ENCODE measurements around the gene COX5A.

DNA sequence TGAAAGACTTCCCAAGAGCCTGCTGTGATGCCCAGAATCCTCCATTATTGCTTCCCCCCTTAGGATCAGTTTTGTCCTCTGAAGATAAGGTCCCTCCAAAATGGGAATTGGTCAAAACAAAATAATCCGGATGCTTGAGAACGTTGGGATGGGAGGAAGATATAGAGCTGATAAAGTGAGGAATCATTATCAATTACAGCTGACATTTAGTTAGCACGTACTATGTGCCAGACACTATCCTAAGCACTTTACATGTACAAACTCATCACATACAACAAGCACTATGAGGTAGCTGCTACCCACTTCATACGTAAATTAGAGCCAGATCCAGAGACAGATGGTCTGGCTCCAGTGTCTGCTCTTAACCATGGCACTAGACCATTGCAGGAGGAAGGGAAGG lies 25.3 kb upstream of the COX5A start:
- TF ChIP-seq, protein P1, sequence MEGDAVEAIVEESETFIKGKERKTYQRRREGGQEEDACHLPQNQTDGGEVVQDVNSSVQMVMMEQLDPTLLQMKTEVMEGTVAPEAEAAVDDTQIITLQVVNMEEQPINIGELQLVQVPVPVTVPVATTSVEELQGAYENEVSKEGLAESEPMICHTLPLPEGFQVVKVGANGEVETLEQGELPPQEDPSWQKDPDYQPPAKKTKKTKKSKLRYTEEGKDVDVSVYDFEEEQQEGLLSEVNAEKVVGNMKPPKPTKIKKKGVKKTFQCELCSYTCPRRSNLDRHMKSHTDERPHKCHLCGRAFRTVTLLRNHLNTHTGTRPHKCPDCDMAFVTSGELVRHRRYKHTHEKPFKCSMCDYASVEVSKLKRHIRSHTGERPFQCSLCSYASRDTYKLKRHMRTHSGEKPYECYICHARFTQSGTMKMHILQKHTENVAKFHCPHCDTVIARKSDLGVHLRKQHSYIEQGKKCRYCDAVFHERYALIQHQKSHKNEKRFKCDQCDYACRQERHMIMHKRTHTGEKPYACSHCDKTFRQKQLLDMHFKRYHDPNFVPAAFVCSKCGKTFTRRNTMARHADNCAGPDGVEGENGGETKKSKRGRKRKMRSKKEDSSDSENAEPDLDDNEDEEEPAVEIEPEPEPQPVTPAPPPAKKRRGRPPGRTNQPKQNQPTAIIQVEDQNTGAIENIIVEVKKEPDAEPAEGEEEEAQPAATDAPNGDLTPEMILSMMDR (IDR thresholded peaks at IDR 0.05; ENCODE audit: insufficient read depth, low read length): no peak
- TF ChIP-seq, protein P2, sequence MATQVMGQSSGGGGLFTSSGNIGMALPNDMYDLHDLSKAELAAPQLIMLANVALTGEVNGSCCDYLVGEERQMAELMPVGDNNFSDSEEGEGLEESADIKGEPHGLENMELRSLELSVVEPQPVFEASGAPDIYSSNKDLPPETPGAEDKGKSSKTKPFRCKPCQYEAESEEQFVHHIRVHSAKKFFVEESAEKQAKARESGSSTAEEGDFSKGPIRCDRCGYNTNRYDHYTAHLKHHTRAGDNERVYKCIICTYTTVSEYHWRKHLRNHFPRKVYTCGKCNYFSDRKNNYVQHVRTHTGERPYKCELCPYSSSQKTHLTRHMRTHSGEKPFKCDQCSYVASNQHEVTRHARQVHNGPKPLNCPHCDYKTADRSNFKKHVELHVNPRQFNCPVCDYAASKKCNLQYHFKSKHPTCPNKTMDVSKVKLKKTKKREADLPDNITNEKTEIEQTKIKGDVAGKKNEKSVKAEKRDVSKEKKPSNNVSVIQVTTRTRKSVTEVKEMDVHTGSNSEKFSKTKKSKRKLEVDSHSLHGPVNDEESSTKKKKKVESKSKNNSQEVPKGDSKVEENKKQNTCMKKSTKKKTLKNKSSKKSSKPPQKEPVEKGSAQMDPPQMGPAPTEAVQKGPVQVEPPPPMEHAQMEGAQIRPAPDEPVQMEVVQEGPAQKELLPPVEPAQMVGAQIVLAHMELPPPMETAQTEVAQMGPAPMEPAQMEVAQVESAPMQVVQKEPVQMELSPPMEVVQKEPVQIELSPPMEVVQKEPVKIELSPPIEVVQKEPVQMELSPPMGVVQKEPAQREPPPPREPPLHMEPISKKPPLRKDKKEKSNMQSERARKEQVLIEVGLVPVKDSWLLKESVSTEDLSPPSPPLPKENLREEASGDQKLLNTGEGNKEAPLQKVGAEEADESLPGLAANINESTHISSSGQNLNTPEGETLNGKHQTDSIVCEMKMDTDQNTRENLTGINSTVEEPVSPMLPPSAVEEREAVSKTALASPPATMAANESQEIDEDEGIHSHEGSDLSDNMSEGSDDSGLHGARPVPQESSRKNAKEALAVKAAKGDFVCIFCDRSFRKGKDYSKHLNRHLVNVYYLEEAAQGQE (IDR thresholded peaks at IDR 0.05; ENCODE audit: insufficient replicate concordance, low read depth): no peak
- TF ChIP-seq GABPA (IDR thresholded peaks at IDR 0.05; ENCODE audit: low read depth): no peak
- no peak for TF ChIP-seq POLR2AphosphoS5 (IDR thresholded peaks at IDR 0.05; ENCODE audit: low read depth)
- TF ChIP-seq SPI1 (IDR thresholded peaks at IDR 0.05; ENCODE audit: borderline replicate concordance, low read depth): no peak
